HG03135 (cell line): ENCODE data around the gene SVOPL.

Source experiments
- ATAC-seq: cut with Tn5 transposase; IDR thresholded peaks from one replicate; pipeline ENCODE4 v1.9.1; 2021; ENCODE audit warnings: mild to moderate bottlenecking, moderate library complexity; ENCODE audit not compliant: unreplicated experiment

The SVOPL gene

GRCh38 chr7:138565451-138566114 is 135.6 kb downstream of the SVOPL start:
- no peak for ATAC-seq

GRCh38 chr7:138565071-138565450 is 136.1 kb downstream of the SVOPL start:
- ATAC-seq: no peak

- ATAC-seq: no peak
Observed at GRCh38 chr7:138564365-138564764, 136.8 kb downstream of the SVOPL start.

- no peak for ATAC-seq
Observed at GRCh38 chr7:138563808-138564207, 137.4 kb downstream of the SVOPL start.

- no peak for ATAC-seq
Observed at GRCh38 chr7:138559448-138559847, 141.7 kb downstream of the SVOPL start.

GRCh38 chr7:138556771-138557484 is 144.2 kb downstream of the SVOPL start:
- no peak for ATAC-seq

GRCh38 chr7:138555684-138556083 is 145.5 kb downstream of the SVOPL start:
- ATAC-seq: no peak

GRCh38 chr7:138554674-138555073 is 146.5 kb downstream of the SVOPL start:
- no peak for ATAC-seq

GRCh38 chr7:138553805-138554204 is 147.4 kb downstream of the SVOPL start:
- ATAC-seq: no peak

GRCh38 chr7:138551102-138551501 is 150.1 kb downstream of the SVOPL start:
- no peak for ATAC-seq

GRCh38 chr7:138550337-138550736 is 150.8 kb downstream of the SVOPL start:
- ATAC-seq: no peak

- no peak for ATAC-seq
Observed at GRCh38 chr7:138549082-138549481, 152.1 kb downstream of the SVOPL start.

- no peak for ATAC-seq
Observed at GRCh38 chr7:138546829-138547228, 154.3 kb downstream of the SVOPL start.

GRCh38 chr7:138546064-138546619 is 155.0 kb downstream of the SVOPL start:
- no peak for ATAC-seq

- no peak for ATAC-seq
Observed at GRCh38 chr7:138545123-138545522, 156.0 kb downstream of the SVOPL start.
